HG03558 (cell line): Measurements from ENCODE around the gene ADCYAP1R1.

Experiments
- ATAC-seq: cut with Tn5 transposase; IDR thresholded peaks from one replicate; pipeline ENCODE4 v1.9.1; 2021; ENCODE audit warnings: moderate number of reproducible peaks; ENCODE audit not compliant: unreplicated experiment; ENCODE audit errors: extremely low read depth

The ADCYAP1R1 gene

DNA sequence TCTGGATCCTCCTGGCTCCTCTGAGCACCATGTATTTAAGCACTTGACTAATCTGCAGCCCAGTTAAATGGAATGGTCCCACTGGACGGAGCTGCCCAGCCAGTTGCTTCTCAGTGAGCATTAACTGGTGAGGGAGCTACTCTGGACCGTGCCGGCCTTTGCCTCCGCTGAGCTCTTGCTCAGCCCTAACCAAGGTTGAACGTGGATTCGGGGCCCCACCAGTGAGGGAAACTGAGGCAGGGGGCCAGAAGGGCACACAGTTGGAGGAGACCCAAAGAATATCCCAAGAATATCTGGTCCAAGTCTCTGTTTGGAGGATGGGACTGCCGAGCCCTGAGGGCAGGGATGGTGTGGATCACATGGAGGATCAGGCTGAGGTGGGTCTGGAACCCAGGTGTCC lies 13.7 kb downstream of the ADCYAP1R1 start:
- ATAC-seq = no peak

- no peak for ATAC-seq
These were observed 14.5 kb downstream of the ADCYAP1R1 start for GRCh38 chr7:31066516-31067130.

DNA sequence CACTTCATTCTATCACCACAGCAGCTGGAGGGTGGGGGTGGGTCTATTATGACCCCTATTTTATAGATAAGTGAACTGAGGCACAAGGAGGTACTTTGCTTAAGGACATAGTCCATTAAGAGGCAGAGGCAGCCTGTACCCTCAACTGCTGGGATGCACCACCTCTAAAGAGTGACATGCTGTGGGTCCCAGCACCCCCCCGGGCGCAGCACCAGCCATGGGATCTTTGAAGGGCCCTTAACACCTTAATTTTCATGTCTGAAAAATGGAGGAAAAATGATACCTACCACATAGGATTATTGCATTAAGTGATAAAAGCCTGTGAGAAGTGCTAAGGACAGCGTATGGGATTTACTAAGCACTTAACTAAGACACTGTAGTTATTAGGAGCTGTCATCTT lies 15.4 kb downstream of the ADCYAP1R1 start:
- ATAC-seq = no peak

GRCh38 chr7:31068006-31068675 lies 16.0 kb downstream of the ADCYAP1R1 start:
- ATAC-seq = no peak

DNA sequence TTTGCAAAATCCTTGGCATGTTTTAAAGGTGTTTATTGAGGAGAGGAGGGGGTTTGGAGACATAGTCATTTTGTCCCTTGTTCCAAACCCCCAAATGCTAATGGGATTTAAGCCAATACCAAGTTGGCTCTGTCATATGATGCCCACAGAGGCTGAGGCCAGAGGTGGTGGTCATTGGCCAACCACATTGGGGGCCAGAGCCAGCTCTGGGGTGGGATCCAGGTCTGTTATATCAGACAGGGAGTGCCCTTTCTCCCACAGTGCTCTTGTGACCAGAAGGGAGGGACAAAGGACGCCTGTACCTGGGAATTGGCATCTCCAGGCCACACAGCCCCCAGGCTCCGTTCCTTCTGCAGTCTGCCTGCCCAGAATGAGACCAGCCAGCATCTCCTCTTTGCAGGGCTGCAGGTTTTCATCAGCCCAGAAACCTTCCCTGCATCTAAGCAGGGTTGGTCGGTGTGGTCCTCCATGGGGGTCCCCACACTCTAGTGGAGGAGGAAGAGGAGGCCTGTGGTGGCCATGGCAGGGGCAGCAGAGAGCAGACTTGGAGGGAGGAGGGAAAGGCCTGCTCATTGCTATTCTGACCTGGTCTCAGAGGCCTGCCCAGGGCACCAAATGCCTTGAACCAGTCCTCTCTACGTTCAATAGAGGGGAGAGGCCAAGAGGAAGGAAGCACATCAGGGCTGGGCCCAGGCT lies 17.9 kb downstream of the ADCYAP1R1 start:
- ATAC-seq = no peak

DNA sequence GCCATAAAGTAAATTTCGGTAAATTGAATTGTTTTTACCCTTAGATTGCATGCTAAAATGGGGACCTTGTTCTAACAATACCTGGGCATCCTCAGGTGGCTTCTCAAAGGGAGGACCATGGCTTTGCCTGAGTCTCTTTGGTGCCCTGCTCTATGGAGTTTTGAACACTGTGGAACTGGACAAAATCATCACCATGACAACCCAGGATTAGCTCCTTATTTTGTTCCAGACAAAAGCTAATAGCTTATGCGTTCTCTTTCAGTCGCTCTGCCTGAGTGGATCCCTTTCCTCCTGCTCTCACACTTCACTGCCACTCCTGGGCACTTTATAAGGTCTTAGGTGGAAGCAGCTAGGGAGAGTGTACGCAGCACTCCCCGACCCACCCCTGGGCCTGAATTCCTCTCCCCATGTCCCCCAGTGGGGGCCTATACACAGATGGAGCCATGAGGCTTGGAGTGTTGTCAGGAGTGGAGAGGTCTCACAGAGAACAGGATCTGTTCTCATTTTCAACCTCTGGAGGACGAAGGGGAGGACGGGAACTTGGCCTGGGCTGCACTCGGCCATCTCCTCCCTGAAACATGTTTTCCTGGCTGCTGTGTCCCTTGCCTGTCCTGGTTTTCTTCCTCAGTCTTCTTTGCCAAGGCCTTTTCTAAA lies 19.0 kb downstream of the ADCYAP1R1 start:
- ATAC-seq = no peak

GRCh38 chr7:31071645-31072029 lies 19.5 kb downstream of the ADCYAP1R1 start:
- no peak for ATAC-seq

GRCh38 chr7:31073326-31074119 lies 21.4 kb downstream of the ADCYAP1R1 start:
- ATAC-seq = no peak

DNA sequence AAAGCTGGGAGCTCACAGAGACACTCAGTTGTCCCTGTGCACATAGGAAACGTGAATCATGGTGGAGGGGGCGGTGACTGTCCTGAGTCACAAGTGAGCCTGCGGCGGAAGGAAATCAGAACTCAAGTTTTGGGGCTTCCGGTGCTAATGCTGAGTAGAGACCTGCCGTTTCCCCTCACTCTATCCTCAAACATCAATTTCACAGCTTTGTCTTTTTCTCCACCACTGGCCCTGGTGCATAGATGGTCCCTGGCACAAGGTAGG lies 21.9 kb downstream of the ADCYAP1R1 start:
- ATAC-seq = no peak

GRCh38 chr7:31074403-31075085 lies 22.4 kb downstream of the ADCYAP1R1 start:
- ATAC-seq = no peak

GRCh38 chr7:31075086-31075405 lies 22.9 kb downstream of the ADCYAP1R1 start:
- ATAC-seq = no peak

DNA sequence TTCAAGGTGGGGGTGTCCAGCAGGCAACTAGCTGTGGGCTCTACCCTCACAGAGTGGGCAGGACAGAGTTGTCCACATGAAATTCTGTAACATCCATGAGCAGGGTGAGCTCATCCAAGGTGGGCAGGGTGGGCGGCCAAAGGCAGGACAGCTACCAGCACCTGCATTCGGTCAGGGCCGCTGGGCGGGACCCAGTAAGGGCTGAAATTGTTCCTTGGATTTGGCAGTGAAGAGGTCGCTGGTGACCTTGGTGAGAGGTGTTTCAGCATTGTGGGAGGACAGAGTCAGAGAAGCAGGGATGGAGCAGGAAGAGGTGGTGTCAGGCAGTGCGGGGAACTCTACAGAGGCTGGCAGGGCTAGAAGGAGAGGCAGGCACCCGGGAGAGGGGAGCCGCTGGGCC lies 23.9 kb downstream of the ADCYAP1R1 start:
- ATAC-seq = no peak

DNA sequence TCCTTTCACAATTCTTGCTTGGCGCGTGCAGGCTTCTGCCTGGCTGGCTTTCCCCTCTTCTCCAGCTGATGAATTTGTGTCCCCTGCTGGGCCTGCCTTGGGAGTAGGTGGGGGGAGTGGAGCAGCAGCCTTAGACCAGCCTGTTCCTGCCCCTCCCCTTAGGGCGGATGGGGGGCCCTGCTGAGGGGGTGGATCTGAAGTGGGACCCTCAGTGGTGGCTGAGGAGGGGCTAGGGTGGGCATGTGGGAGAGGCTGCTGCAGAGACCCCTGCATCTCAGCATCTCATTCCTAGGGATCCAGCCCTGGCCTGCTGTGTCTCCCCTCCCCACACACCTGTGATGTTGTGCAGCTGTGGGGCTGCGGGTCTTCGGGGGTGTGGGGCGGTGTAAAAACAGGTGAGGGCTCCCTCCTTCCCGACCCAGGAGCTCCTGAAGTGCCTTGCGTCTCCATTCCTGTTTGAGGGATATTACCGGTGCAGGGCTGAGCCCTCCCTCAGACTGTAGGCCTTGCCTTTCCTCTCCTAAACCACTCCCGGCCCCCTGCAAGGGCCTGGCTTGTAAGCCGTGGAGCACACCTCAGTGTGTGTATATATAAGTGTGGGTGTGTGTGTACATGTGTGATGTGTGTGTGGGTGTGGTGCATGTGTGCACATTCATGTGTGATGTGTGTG lies 24.7 kb downstream of the ADCYAP1R1 start:
- ATAC-seq = no peak

GRCh38 chr7:31077484-31078362 lies 25.6 kb downstream of the ADCYAP1R1 start:
- no peak for ATAC-seq

GRCh38 chr7:31078363-31078990 lies 26.4 kb downstream of the ADCYAP1R1 start:
- no peak for ATAC-seq

DNA sequence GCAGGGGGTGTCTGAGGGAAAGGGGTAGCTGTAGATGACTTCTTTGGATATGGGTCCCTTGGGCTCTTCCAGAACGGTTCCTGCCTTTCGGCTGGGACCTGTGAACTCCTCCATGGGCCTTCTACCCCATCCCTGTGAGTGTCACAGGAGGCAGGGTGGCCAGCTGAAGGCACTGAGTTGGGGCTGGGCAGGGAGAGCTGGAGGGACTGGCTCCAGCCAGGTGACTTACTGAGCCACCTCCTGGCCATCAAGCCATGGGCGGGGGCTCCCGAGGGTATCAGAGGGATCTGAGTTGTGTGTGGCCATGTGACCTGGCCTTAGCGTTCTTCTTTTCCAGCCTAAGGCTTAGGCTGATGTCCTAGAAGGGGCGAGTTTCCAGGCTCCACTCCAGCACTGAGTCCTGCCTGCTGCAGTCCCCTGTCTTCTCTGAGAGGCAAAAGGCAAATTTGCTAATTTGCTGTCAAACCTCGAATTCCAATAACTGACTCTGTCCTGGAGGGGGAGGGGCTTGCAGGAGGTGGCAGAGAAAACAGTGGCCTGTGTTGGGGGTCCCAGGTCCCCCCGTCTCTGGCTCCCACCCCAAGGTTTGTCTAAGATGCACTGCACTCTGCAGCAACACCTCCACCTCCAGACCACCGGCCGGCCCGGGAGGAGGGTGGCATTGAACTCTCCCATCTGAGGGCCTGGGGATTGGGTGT lies 27.2 kb downstream of the ADCYAP1R1 start:
- no peak for ATAC-seq

DNA sequence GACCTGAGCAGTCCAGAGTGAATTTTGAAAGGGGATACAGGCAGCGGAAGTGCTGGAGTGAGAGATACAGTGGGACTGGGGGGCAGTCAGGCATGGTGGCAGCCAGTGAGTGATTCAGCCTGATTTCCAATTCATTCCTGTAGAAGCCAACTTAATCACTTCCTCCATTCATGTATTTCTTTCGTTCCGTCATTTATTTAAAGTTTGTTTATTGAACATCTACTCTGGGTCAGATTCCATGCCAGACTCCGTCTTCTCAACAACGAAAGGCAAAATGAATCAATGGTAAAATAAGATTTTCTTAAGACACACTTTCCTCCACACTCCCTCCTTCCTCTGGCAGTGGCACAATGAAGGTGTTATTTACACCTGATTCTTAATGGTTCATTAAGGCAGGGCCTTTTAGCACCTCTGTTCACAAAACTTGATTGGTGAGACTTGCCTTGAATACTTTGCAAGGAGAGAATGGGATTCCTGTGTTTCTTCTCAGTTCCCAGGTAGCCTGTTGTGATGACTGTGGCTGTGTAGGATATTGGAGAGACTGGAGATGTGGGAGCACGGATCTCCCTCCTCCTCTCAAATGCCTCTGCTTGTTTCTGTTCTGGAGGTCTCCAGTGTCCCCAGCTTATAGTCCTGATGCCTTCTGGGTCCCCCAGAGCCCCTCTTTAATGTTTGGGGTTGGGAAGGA lies 27.9 kb downstream of the ADCYAP1R1 start:
- ATAC-seq = no peak
